OCI-LY7 (cell line): ENCODE data around the gene F3. TPM values are rescaled to one million over a fixed set of nuclear protein-coding genes. Genes with fewer than 3 reads are reported as not detected.

Experiments
- BruUV-seq: library from RNA; stranded (reverse); fragments of 400-500 nt; replicated peaks from 2 replicates; lab custom pipeline; 2021; lab: Mats Ljungman, UMichigan
- CTCF ChIA-PET: fragments of 300-600 bp; sonication (Branson Sonifier 250); formaldehyde crosslinking; loops from one replicate; lab custom pipeline; 2022; ENCODE audit warnings: antibody characterized with exemption; ENCODE audit not compliant: unreplicated experiment; lab: Charles Lee
- POLR2A ChIA-PET: fragments of 300-600 bp; sonication (Branson Sonifier 250); formaldehyde crosslinking; loops from one replicate; lab custom pipeline; 2022; ENCODE audit warnings: antibody characterized with exemption; lab: Charles Lee
- DNase-seq: peaks from one replicate; pipeline ENCODE4 v3.0.0-alpha.2; 2015; ENCODE audit warnings: low spot score
- H2AFZ ChIP-seq: fragments of 200-600 bp; sonication (generic), shearing (Covaris generic); 2 replicates; pipeline ENCODE4 v1.6.1; 2014; ENCODE audit warnings: mild to moderate bottlenecking, antibody characterized with exemption, low read length, moderate library complexity
- H3K27ac ChIP-seq: fragments of 200-600 bp; sonication (generic); 2 replicates; pipeline ENCODE4 v1.5.1; 2014; ENCODE audit warnings: mixed run types, low read depth, mild to moderate bottlenecking, moderate library complexity, low read length, inconsistent platforms; ENCODE audit not compliant: poor library complexity, severe bottlenecking
- H3K36me3 ChIP-seq: fragments of 200-600 bp; sonication (generic); 2 replicates; pipeline ENCODE4 v1.6.1; 2014; ENCODE audit warnings: mild to moderate bottlenecking, antibody characterized with exemption, low read length, moderate library complexity, mixed read lengths; ENCODE audit not compliant: insufficient read depth
- H3K4me1 ChIP-seq: fragments of 200-600 bp; sonication (generic); 2 replicates; pipeline ENCODE4 v1.5.1; 2014; ENCODE audit warnings: mild to moderate bottlenecking, low read length; ENCODE audit not compliant: insufficient read depth, poor library complexity, severe bottlenecking
- H3K4me2 ChIP-seq: fragments of 200-600 bp; sonication (generic); 2 replicates; pipeline ENCODE4 v1.6.1; 2014; ENCODE audit warnings: mild to moderate bottlenecking, low read length
- H3K4me3 ChIP-seq: fragments of 200-600 bp; sonication (generic); 2 replicates; pipeline ENCODE4 v1.5.1; 2014; ENCODE audit warnings: mild to moderate bottlenecking, low read depth, low read length; ENCODE audit not compliant: poor library complexity, severe bottlenecking
- H3K79me2 ChIP-seq: fragments of 200-600 bp; sonication (generic); 2 replicates; pipeline ENCODE4 v1.6.1; 2016; ENCODE audit warnings: low read depth, mild to moderate bottlenecking, low read length, moderate library complexity, mixed read lengths; ENCODE audit not compliant: insufficient read depth
- H3K9me2 ChIP-seq: fragments of 200-600 bp; sonication (generic); 2 replicates; pipeline ENCODE4 v1.6.1; 2016; ENCODE audit warnings: mild to moderate bottlenecking, low read length, mixed read lengths; ENCODE audit not compliant: insufficient read depth
- H3K9me3 ChIP-seq: fragments of 200-600 bp; sonication (generic); 2 replicates; pipeline ENCODE4 v1.6.1; 2014; ENCODE audit warnings: mild to moderate bottlenecking, mixed run types, low read length, mixed read lengths
- H4K20me1 ChIP-seq: fragments of 200-600 bp; sonication (generic); 2 replicates; pipeline ENCODE4 v1.6.1; 2014; ENCODE audit warnings: mild to moderate bottlenecking, antibody characterized with exemption, low read length, moderate library complexity, mixed read lengths; ENCODE audit not compliant: insufficient read depth
- CTCF ChIP-seq: fragments of 200-600 bp; sonication (generic); conservative IDR thresholded peaks from 2 replicates; pipeline ENCODE4 v1.5.1; 2014; ENCODE audit warnings: mild to moderate bottlenecking, antibody characterized with exemption, low read length, moderate library complexity, mixed read lengths
- EZH2phosphoT487 ChIP-seq: fragments of 200-600 bp; sonication (generic); IDR thresholded peaks from 2 replicates; pipeline ENCODE4 v1.6.1; 2018; ENCODE audit warnings: low read depth, borderline replicate concordance, mild to moderate bottlenecking, mixed run types, antibody characterized with exemption, low read length, moderate library complexity, mixed read lengths
- intact Hi-C: fragments of 100-400 bp; cut with micrococcal nuclease; formaldehyde crosslinking; loops from one replicate; pipeline ENCODE4 v1.10.0; 2022; ENCODE audit not compliant: unreplicated experiment
- total RNA-seq, 2 experiments: library from RNA; depleted of rRNA in 1 of 2; stranded (reverse); fragments of >200 nt in 1 of 2; shearing (Covaris generic) in 1 of 2; gene quantifications; 2 replicates each; pipeline ENCODE4 v1.2.3, GENCODE V29; 2014 to 2022

F3 gene
- total RNA-seq, 2 experiments from 2014 or later, result not detected

- Histone ChIP-seq H3K4me2 (no peak overlapping the region), H3K36me3 (no peaks in the 10 kb centered on the region), H3K9me2 (no peaks in the 10 kb centered on the region), H3K79me2 (no peaks in the 10 kb centered on the region), H4K20me1 (no peaks in the 10 kb centered on the region), H3K27ac (no peak overlapping the region), H3K4me1 (no peaks in the 10 kb centered on the region), H3K9me3 (no peaks in the 10 kb centered on the region), H3K4me3 (no peak overlapping the region), H2AFZ (no peak overlapping the region)
- ChIA-PET POLR2A (no interaction called here), CTCF (no interaction called here)
- no peak for DNase-seq
- BruUV-seq, result no TSS peak
- TF ChIP-seq CTCF (no peak), EZH2phosphoT487 (no peak)
- intact Hi-C loops, result no loop called here
These were observed 1.4 kb upstream of the F3 start for GRCh38 chr1:94543001-94543400.

GRCh38 chr1:94542088-94542870 lies 720 bp upstream of the F3 start:
- Histone ChIP-seq H3K27ac (no peak overlapping the region), H2AFZ (no peak overlapping the region), H3K36me3 (no peaks in the 10 kb centered on the region), H3K79me2 (no peaks in the 10 kb centered on the region), H3K9me2 (no peaks in the 10 kb centered on the region), H3K4me3 (no peak overlapping the region), H3K4me1 (no peaks in the 10 kb centered on the region), H3K9me3 (no peaks in the 10 kb centered on the region), H3K4me2 (no peak overlapping the region), H4K20me1 (no peaks in the 10 kb centered on the region)
- TF ChIP-seq EZH2phosphoT487 (no peak), CTCF (no peak)
- ChIA-PET CTCF (no interaction called here), POLR2A (no interaction called here)
- DNase-seq, result no peak
- intact Hi-C loops, result no loop called here
- BruUV-seq, result no TSS peak

- CTCF ChIA-PET, result no interaction called here
- Histone ChIP-seq H3K27ac (no peak overlapping the region), H2AFZ (no peak overlapping the region), H3K79me2 (no peaks in the 10 kb centered on the region), H3K36me3 (no peaks in the 10 kb centered on the region), H4K20me1 (no peaks in the 10 kb centered on the region), H3K9me3 (no peaks in the 10 kb centered on the region), H3K9me2 (no peaks in the 10 kb centered on the region), H3K4me3 (no peak overlapping the region), H3K4me1 (no peaks in the 10 kb centered on the region), H3K4me2 (no peak overlapping the region)
- no peak for TF ChIP-seq EZH2phosphoT487
- no peak for TF ChIP-seq CTCF
- POLR2A ChIA-PET, result no interaction called here
- intact Hi-C loops, result no loop called here
- DNase-seq, result no peak
- BruUV-seq, result no TSS peak
These were observed 916 bp downstream of the F3 start for GRCh38 chr1:94540440-94541245.
